ENCODE data around the gene NPAS2.

DNA sequence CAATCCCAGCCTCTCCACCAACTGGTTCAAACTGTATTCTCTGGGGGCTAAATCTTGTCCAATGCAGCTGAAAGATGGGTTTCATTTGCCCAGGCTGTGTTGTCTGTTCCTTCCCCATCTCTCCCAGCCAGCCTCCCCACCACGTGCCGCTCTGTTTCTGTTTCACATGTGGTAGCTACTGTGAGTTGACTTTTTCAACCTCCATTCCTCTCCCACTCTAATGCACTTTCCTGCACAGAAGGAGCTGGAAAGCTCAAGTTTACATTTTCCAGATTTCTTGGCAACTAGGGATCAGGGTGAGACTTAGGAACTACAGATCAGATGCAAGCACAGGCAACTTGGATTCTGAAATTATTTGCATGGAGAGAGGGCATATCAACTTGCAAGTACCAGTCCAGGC, 19.0 kb upstream of the NPAS2 start:
- no peak for TF ChIP-seq CTCF (IDR thresholded peaks at IDR 0.05)
- no peak for TF ChIP-seq POLR2A (IDR thresholded peaks at IDR 0.05)

Measured in breast epithelium (tissue), 3 donors.